Smooth muscle cell (in vitro differentiated cells): Measurements from ENCODE around the gene SMIM7. TPM values are rescaled to one million over a fixed set of nuclear protein-coding genes. Genes with fewer than 3 reads are reported as not detected.

Experiments used
- DNase-seq: peaks from one replicate; lab custom pipeline; 2025; ENCODE audit not compliant: unreplicated experiment; lab: John Stamatoyannopoulos, UW
- H2AFZ ChIP-seq: fragments of 200-600 bp; sonication (generic); 2 replicates; pipeline ENCODE4 v1.6.0; 2016; ENCODE audit warnings: antibody characterized with exemption, low read depth, mild to moderate bottlenecking
- H3F3A ChIP-seq: fragments of 200-600 bp; sonication (generic); 2 replicates; pipeline ENCODE4 v1.6.0; 2017; ENCODE audit warnings: antibody characterized with exemption, low read depth
- H3K27ac ChIP-seq: fragments of 200-600 bp; sonication (generic); 2 replicates; pipeline ENCODE4 v1.5.1; 2016; ENCODE audit warnings: low read depth, mild to moderate bottlenecking
- H3K27me3 ChIP-seq: fragments of 200-600 bp; sonication (generic); 2 replicates; pipeline ENCODE4 v1.6.1; 2016; ENCODE audit warnings: low read depth, mild to moderate bottlenecking
- H3K36me3 ChIP-seq: fragments of 200-600 bp; sonication (generic); 2 replicates; pipeline ENCODE4 v1.5.1; 2016; ENCODE audit warnings: low read depth
- H3K4me1 ChIP-seq: fragments of 200-600 bp; sonication (generic); 2 replicates; pipeline ENCODE4 v1.5.1; 2016; ENCODE audit warnings: low read depth
- H3K4me2 ChIP-seq: fragments of 200-600 bp; sonication (generic); 2 replicates; pipeline ENCODE4 v1.6.0; 2016; ENCODE audit warnings: mild to moderate bottlenecking
- H3K4me3 ChIP-seq: fragments of 200-600 bp; sonication (generic); 2 replicates; pipeline ENCODE4 v1.5.1; 2016; ENCODE audit warnings: mild to moderate bottlenecking
- H3K79me2 ChIP-seq: fragments of 200-600 bp; sonication (generic); 2 replicates; pipeline ENCODE4 v1.6.0; 2016; ENCODE audit warnings: low read depth, mild to moderate bottlenecking
- H3K9ac ChIP-seq: fragments of 200-600 bp; sonication (generic); 2 replicates; pipeline ENCODE4 v1.6.0; 2016; ENCODE audit warnings: low read depth
- H3K9me3 ChIP-seq: fragments of 200-600 bp; sonication (generic); replicated peaks from 2 replicates; pipeline ENCODE4 v1.5.1; 2016; ENCODE audit warnings: low read depth
- H4K20me1 ChIP-seq: fragments of 200-600 bp; sonication (generic); 2 replicates; pipeline ENCODE4 v1.6.0; 2016; ENCODE audit warnings: low read depth
- CTCF ChIP-seq: fragments of 200-600 bp; sonication (generic); IDR thresholded peaks from 2 replicates; pipeline ENCODE4 v1.5.1; 2017; ENCODE audit warnings: borderline replicate concordance, mild to moderate bottlenecking, antibody characterized with exemption; ENCODE audit not compliant: insufficient read depth, poor library complexity, severe bottlenecking
- WGBS: methylation state at CpG from one replicate; pipeline ENCODE4 v1.1.7; 2016; ENCODE audit warnings: low lambda C conversion rate; 5-methylcytosine and 5-hydroxymethylcytosine counted together
- polyA plus RNA-seq: library from polyadenylated mRNA; unstranded; fragments of >200 nt; fragmentation: Nextera tagmentation; extraction: Ambion mirVana; gene quantifications from 2 replicates; pipeline ENCODE4 v1.2.1, GENCODE V29; 2016
- total RNA-seq: library from RNA; depleted of rRNA; stranded (reverse); fragments of >200 nt; gene quantifications from 2 replicates; pipeline ENCODE4 v1.2.3, GENCODE V29; 2014

The SMIM7 gene
- total and polyA plus RNA-seq, 2 experiments from 2014 or later, result 64.4 to 109 TPM

- H3K4me3 ChIP-seq, result no peak overlapping the region
- no peak overlapping the region for H3K27ac ChIP-seq
- no peak overlapping the region for H3K4me2 ChIP-seq
- no peaks in the 10 kb centered on the region for H3K27me3 ChIP-seq
- no peak for DNase-seq
- H3K79me2 ChIP-seq, result no peaks in the 10 kb centered on the region
- H3K9me3 ChIP-seq, result no peaks in the 10 kb centered on the region
- 92% methylated on average over 12 of the region's 12 CpGs for WGBS
- H3F3A ChIP-seq, result no peaks in the 10 kb centered on the region
- no peaks in the 10 kb centered on the region for H4K20me1 ChIP-seq
- no peaks in the 10 kb centered on the region for H3K4me1 ChIP-seq
- TF ChIP-seq CTCF, result no peak
- H3K36me3 ChIP-seq, result no peaks in the 10 kb centered on the region
- H3K9ac ChIP-seq, result no peak overlapping the region
- no peak overlapping the region for H2AFZ ChIP-seq
Measured at GRCh38 chr19:16688084-16688483, 28.1 kb upstream of the SMIM7 start.

GRCh38 chr19:16684216-16684615 lies 24.3 kb upstream of the SMIM7 start:
- no peaks in the 10 kb centered on the region for H3K36me3 ChIP-seq
- no peaks in the 10 kb centered on the region for H3K27me3 ChIP-seq
- DNase-seq, result no peak
- H3K27ac ChIP-seq, result no peak overlapping the region
- no peak overlapping the region for H3K4me3 ChIP-seq
- no peak for TF ChIP-seq CTCF
- no peak overlapping the region for H3K4me2 ChIP-seq
- H3K9me3 ChIP-seq, result no peaks in the 10 kb centered on the region
- H3K4me1 ChIP-seq, result no peaks in the 10 kb centered on the region
- H3F3A ChIP-seq, result no peaks in the 10 kb centered on the region
- H3K9ac ChIP-seq, result no peak overlapping the region
- H4K20me1 ChIP-seq, result no peaks in the 10 kb centered on the region
- no peaks in the 10 kb centered on the region for H3K79me2 ChIP-seq
- H2AFZ ChIP-seq, result no peak overlapping the region
- 93% methylated on average over 3 of the region's 3 CpGs for WGBS

- Histone ChIP-seq H3K79me2 (no peaks in the 10 kb centered on the region), H3K4me2 (no peak overlapping the region), H4K20me1 (no peaks in the 10 kb centered on the region), H3K9ac (no peak overlapping the region), H3K27ac (no peak overlapping the region), H3K9me3 (no peaks in the 10 kb centered on the region), H3K27me3 (no peaks in the 10 kb centered on the region), H3F3A (no peaks in the 10 kb centered on the region), H2AFZ (no peak overlapping the region), H3K4me1 (no peaks in the 10 kb centered on the region), H3K4me3 (no peak overlapping the region), H3K36me3 (no peaks in the 10 kb centered on the region)
- DNase-seq, result no peak
- WGBS, result 98% methylated on average over 2 of the region's 2 CpGs
- no peak for TF ChIP-seq CTCF
Measured at GRCh38 chr19:16682539-16682938, 22.6 kb upstream of the SMIM7 start.

GRCh38 chr19:16679811-16680210 lies 19.9 kb upstream of the SMIM7 start:
- Histone ChIP-seq H4K20me1 (no peaks in the 10 kb centered on the region), H3K9me3 (no peaks in the 10 kb centered on the region), H3K9ac (no peak overlapping the region), H3K4me2 (no peak overlapping the region), H2AFZ (no peak overlapping the region), H3K27me3 (no peaks in the 10 kb centered on the region), H3K4me1 (no peaks in the 10 kb centered on the region), H3K36me3 (no peaks in the 10 kb centered on the region), H3K27ac (no peak overlapping the region), H3F3A (no peaks in the 10 kb centered on the region), H3K4me3 (no peak overlapping the region), H3K79me2 (no peaks in the 10 kb centered on the region)
- DNase-seq, result no peak
- no peak for TF ChIP-seq CTCF
- WGBS, result 97% methylated on average over 11 of the region's 11 CpGs
